K562 (cell line): Measurements from ENCODE around the gene CCNY. TPM values are rescaled to one million over a fixed set of nuclear protein-coding genes. Genes with fewer than 3 reads are reported as not detected.
"Not testable (repeated sequence)": the region's sequence is repeated elsewhere in the genome, so short reads cannot be mapped to it uniquely, and the experiment has no call there.

Source experiments
- ATAC-seq: fragments of 200-7000 bp; cut with Tn5 transposase; 3 replicates; pipeline ENCODE4 v1.9.1; 2020; ENCODE audit warnings: moderate library complexity
- BruUV-seq: library from RNA; stranded (reverse); fragments of 400-500 nt; replicated peaks from 2 replicates; lab custom pipeline; 2021; lab: Mats Ljungman, UMichigan
- CTCF ChIA-PET: fragments of 300-600 bp; formaldehyde crosslinking; extraction: SDS; loops from one replicate; lab custom pipeline; 2021; ENCODE audit warnings: low intra/inter-chr PET ratio; lab: Yijun Ruan, JAX
- POLR2A ChIA-PET: fragments of 300-600, 350-650 bp; sonication (Branson Sonifier 250); formaldehyde crosslinking; extraction: SDS; loops from one replicate; lab custom pipeline; 2021; ENCODE audit warnings: antibody characterized with exemption, inconsistent platforms; lab: Yijun Ruan, JAX
- DNase-seq, 4 experiments: peaks; one replicate each; pipeline versions ENCODE4 v3.0.0 to v3.0.0-alpha.2; 2011 to 2018; ENCODE audit warnings: low spot score in 3 of 4, mixed read lengths in 3 of 4; ENCODE audit errors: extremely low read depth in 1 of 4
- FAIRE-seq: peaks from 2 replicates; lab custom pipeline; 2011; peaks lifted over from hg19 to GRCh38; lab: Jason Lieb, UNC
- H2AFZ ChIP-seq: 2 replicates; pipeline ENCODE4 v1.6.0; 2011; ENCODE audit warnings: low read depth, low read length, control low read depth, inconsistent platforms
- H3K27ac ChIP-seq: fragments of 200-600 bp; 3 replicates; pipeline ENCODE4 v1.8.0; 2011; ENCODE audit warnings: low read depth, mild to moderate bottlenecking, control low read depth, inconsistent platforms, low read length, moderate library complexity, mixed read lengths; ENCODE audit errors: extremely low read depth
- H3K27me3 ChIP-seq, 2 experiments: fragments of 300-600 bp in 1 of 2; 2 replicates in 1 of 2; 3 replicates in 1 of 2; pipeline versions ENCODE4 v1.6.0 to v1.8.0; 2011; ENCODE audit warnings: inconsistent platforms in 2 of 2, low read length in 2 of 2, mild to moderate bottlenecking in 1 of 2, mixed read lengths in 1 of 2, moderate library complexity in 1 of 2; ENCODE audit not compliant: control insufficient read depth in 2 of 2, insufficient read depth in 2 of 2
- H3K36me3 ChIP-seq: fragments of 300-600 bp; 3 replicates; pipeline ENCODE4 v1.8.0; 2011; ENCODE audit warnings: mild to moderate bottlenecking, low read length, inconsistent platforms; ENCODE audit not compliant: control insufficient read depth, insufficient read depth
- H3K4me1 ChIP-seq, 2 experiments: fragments of 200-600 bp in 1 of 2; replicated peaks in 1 of 2; 2 replicates in 1 of 2; 3 replicates in 1 of 2; pipeline versions ENCODE4 v1.5.1 to v1.8.0; 2011; ENCODE audit warnings: inconsistent platforms in 2 of 2, low read length in 2 of 2, mild to moderate bottlenecking in 1 of 2, mixed read lengths in 1 of 2, moderate library complexity in 1 of 2; ENCODE audit not compliant: control insufficient read depth in 2 of 2, insufficient read depth in 2 of 2
- H3K4me2 ChIP-seq: 2 replicates; pipeline ENCODE4 v1.6.1; 2011; ENCODE audit warnings: low read length, control low read depth, inconsistent platforms, mixed read lengths; ENCODE audit not compliant: insufficient read depth
- H3K4me3 ChIP-seq: fragments of 200-600 bp; sonication (generic), shearing (Covaris generic); 2 replicates; pipeline ENCODE4 v1.5.1; 2016; ENCODE audit warnings: control low read depth, inconsistent platforms
- H3K79me2 ChIP-seq: fragments of 200-600 bp; 3 replicates; pipeline ENCODE4 v1.8.0; 2011; ENCODE audit warnings: low read length, inconsistent platforms; ENCODE audit not compliant: control insufficient read depth, insufficient read depth
- H3K9ac ChIP-seq, 2 experiments: 2 replicates each; pipeline versions ENCODE4 v1.6.0 to v1.6.1; 2011; ENCODE audit warnings: low read depth in 2 of 2, low read length in 2 of 2, control low read depth in 1 of 2, inconsistent platforms in 1 of 2, mild to moderate bottlenecking in 1 of 2, mixed read lengths in 1 of 2; ENCODE audit not compliant: insufficient read depth in 1 of 2
- H3K9me1 ChIP-seq: one replicate; pipeline ENCODE4 v1.6.0; 2011; ENCODE audit warnings: inconsistent platforms, mild to moderate bottlenecking, low read length, moderate library complexity; ENCODE audit not compliant: control insufficient read depth, insufficient read depth
- H3K9me3 ChIP-seq: replicated peaks from 2 replicates; pipeline ENCODE4 v1.5.1; 2011; ENCODE audit warnings: low read depth, low read length, inconsistent platforms; ENCODE audit not compliant: control insufficient read depth, insufficient read depth
- H4K20me1 ChIP-seq: replicated peaks from 2 replicates; pipeline ENCODE4 v1.6.1; 2011; ENCODE audit warnings: low read length, inconsistent platforms, mixed read lengths; ENCODE audit not compliant: control insufficient read depth, insufficient read depth
- GATAD2B ChIP-seq: fragments of 450-650 bp; IDR thresholded peaks from 2 replicates; pipeline ENCODE4 v1.6.1; 2017; ENCODE audit warnings: mild to moderate bottlenecking, borderline replicate concordance
- L3MBTL2 ChIP-seq: fragments of 450-650 bp; IDR thresholded peaks from 2 replicates; pipeline ENCODE4 v1.6.1; 2016; ENCODE audit warnings: mild to moderate bottlenecking, moderate library complexity
- SPI1 ChIP-seq: IDR thresholded peaks from 2 replicates; pipeline ENCODE4 v1.6.1; 2011; ENCODE audit warnings: low read depth, low read length, control low read depth, borderline replicate concordance
- ZFP36 ChIP-seq: fragments of 150-350 bp; IDR thresholded peaks from 2 replicates; pipeline ENCODE4 v1.6.1; 2018; ENCODE audit warnings: low read length, low read depth; ENCODE audit not compliant: partially characterized antibody
- ZSCAN32 ChIP-seq: fragments of 450-650 bp; formaldehyde crosslinking; IDR thresholded peaks from 2 replicates; pipeline ENCODE4 v1.4.0; 2020; ENCODE audit warnings: mild to moderate bottlenecking, moderate library complexity
- WGBS: fragments of 100-300 bp; shearing (Covaris generic); methylation state at CpG from one replicate; pipeline ENCODE4 v1.1.6; 2016; ENCODE audit warnings: low coverage, mixed read lengths; ENCODE audit not compliant: insufficient coverage; ENCODE audit errors: missing lambda C conversion rate; 5-methylcytosine and 5-hydroxymethylcytosine counted together
- in situ Hi-C: fragments of 300-500 bp; cut with MboI; formaldehyde crosslinking; loops from 4 replicates; pipeline ENCODE4 v1.15.0; 2018; ENCODE audit warnings: inconsistent platforms, mixed read lengths
- intact Hi-C: fragments of 100-400 bp; cut with micrococcal nuclease; formaldehyde crosslinking; loops from 2 replicates; pipeline ENCODE4 v1.14.2; 2022
- polyA plus RNA-seq, 8 experiments: library from polyadenylated mRNA; depleted of rRNA in 4 of 8; stranded (reverse) in 5 of 8; unstranded in 3 of 8; fragments of >200 nt; fragmentation: Nextera tagmentation in 2 of 8; fragmentation: Illumina TruSeq in 1 of 8; extraction: Ambion mirVana in 2 of 8; extraction: Trizol in 1 of 8; gene quantifications; 2 replicates each; pipeline versions ENCODE4 v1.2.1 to v1.2.3, GENCODE V29; 2011 to 2014; ENCODE audit warnings: inconsistent platforms in 1 of 8, missing spikeins in 1 of 8
- total RNA-seq, 7 experiments: library from RNA; depleted of rRNA in 6 of 7; stranded (reverse); fragments of >200 nt in 6 of 7; fragmentation: Illumina TruSeq in 2 of 7; extraction: Trizol in 2 of 7; gene quantifications; 2 replicates each; pipeline versions ENCODE4 v1.2.1 to v1.2.3, GENCODE V29; 2011 to 2021; ENCODE audit warnings: low replicate concordance in 1 of 7

CCNY gene
- total and polyA plus RNA-seq, 9 of the 15 experiments (the other 6 are each of a cell fraction or from before 2014, with no cell fraction given), result 8.4 to 109 (median 38.6) TPM

DNA sequence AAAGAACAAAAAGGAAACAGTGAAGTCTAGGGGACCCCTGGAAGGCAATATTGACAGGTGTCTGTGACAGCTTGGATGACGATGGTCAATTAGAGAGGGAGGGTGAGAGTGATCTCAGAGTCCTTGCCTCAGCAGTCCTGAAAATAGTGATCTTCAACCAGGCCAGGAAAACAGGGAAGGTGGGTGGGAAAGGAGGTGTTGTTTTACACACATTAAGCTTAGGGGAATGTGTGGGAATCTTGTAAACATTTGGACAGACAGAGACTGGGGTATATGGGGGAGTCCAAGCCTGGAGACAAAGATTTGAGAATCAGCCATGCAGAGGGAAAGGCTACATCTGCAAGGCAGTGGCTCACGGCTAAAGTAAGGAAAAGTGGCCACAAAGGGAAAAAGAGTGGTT is 27.5 kb upstream of the CCNY start:
- TF ChIP-seq L3MBTL2 (0 out of 2 replicates have a peak, but pooled peaks have one; percentile 3), GATAD2B (no peak), ZSCAN32 (no peak)
- H3K4me2 ChIP-seq, result peak overlapping the region; percentile 34
- no peak overlapping the region for H3K9ac ChIP-seq
- FAIRE-seq (no peak), DNase-seq (no peak), ATAC-seq (no peak)
- in situ Hi-C loops, result no loop called here
- peaks cover 10 to 19% of the 10 kb centered on the region in 2 experiments for H3K27me3 ChIP-seq
- no peaks in the 10 kb centered on the region for H3K36me3 ChIP-seq
- H3K79me2 ChIP-seq, result no peaks in the 10 kb centered on the region
- H3K9me1 ChIP-seq, result no peaks in the 10 kb centered on the region
- ChIA-PET CTCF (no interaction called here), POLR2A (no interaction called here)
- 5% methylated on average over 2 of the region's 2 CpGs for WGBS
- H4K20me1 ChIP-seq, result no peaks in the 10 kb centered on the region
- peaks cover 0 to 4% of the 10 kb centered on the region in 2 experiments; a peak in 2 of 5 replicates for H3K4me1 ChIP-seq
- no TSS peak for BruUV-seq
- H3K4me3 ChIP-seq, result no peak overlapping the region
- H3K9me3 ChIP-seq, result no peaks in the 10 kb centered on the region
- peak overlapping the region; percentile 38 for H2AFZ ChIP-seq
- intact Hi-C loops, result no loop called here
- no peak overlapping the region for H3K27ac ChIP-seq

DNA sequence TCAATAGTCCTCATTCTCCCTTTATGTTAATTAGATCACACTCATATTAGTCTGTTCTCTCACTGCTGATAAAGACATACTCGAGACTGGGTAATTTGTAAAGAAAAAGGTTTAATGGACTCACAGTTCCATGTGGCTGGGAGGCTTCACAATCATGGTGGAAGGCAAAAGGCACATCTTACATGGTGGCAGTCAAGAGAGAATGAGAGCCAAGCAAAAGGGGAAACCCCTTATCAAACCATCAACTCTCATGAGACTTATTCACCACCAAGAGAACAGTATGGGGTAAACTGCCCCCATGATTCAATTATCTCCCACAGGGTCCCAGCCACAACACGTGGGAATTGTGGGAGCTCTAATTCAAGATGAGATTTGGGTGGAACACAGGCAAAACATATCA is 22.2 kb upstream of the CCNY start:
- H3K27me3 ChIP-seq, intact Hi-C loops, BruUV-seq, H3K9ac ChIP-seq, H3K79me2 ChIP-seq, FAIRE-seq, H3K9me1 ChIP-seq, H3K36me3 ChIP-seq, in situ Hi-C loops, H3K27ac ChIP-seq, H3K4me3 ChIP-seq, H3K4me2 ChIP-seq, H2AFZ ChIP-seq, H3K9me3 ChIP-seq, ATAC-seq, CTCF ChIA-PET, DNase-seq, H3K4me1 ChIP-seq, H4K20me1 ChIP-seq: not testable (repeated sequence)
- peak; percentile 84 for TF ChIP-seq ZFP36
- 0 out of 2 replicates have a peak, but pooled peaks have one; percentile 3 for TF ChIP-seq SPI1
- POLR2A ChIA-PET, result interaction anchor here (0.6 kb wide), 2 partner anchors 12 to 249 kb away, joined by 3 read pairs; no protein-coding TSS in a partner anchor
- WGBS, result 18% methylated on average over 2 of the region's 2 CpGs
